ENCODE data around the gene STEAP4.

The STEAP4 gene

DNA sequence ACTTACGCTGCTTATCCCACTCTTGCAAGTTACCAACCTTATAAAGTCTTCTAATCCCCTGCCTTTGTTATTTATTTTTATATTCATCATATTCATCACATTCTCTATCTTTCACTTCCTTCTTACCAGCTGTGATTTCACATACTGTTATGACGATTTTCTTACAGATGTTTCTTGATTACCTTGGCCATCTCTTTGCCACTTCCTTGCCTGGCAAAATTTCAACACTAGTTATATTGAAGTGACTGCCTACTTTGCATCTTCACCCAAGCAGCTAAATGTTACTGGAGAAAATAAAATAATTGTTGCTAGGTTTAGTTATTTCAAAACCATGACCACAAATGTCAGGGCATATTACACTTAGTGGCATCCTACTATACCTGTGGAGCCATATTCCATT lies 8.8 kb upstream of the STEAP4 start:
- no peak for DNase-seq (ENCODE audit: low read depth)
- TF ChIP-seq, protein P1, sequence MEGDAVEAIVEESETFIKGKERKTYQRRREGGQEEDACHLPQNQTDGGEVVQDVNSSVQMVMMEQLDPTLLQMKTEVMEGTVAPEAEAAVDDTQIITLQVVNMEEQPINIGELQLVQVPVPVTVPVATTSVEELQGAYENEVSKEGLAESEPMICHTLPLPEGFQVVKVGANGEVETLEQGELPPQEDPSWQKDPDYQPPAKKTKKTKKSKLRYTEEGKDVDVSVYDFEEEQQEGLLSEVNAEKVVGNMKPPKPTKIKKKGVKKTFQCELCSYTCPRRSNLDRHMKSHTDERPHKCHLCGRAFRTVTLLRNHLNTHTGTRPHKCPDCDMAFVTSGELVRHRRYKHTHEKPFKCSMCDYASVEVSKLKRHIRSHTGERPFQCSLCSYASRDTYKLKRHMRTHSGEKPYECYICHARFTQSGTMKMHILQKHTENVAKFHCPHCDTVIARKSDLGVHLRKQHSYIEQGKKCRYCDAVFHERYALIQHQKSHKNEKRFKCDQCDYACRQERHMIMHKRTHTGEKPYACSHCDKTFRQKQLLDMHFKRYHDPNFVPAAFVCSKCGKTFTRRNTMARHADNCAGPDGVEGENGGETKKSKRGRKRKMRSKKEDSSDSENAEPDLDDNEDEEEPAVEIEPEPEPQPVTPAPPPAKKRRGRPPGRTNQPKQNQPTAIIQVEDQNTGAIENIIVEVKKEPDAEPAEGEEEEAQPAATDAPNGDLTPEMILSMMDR (conservative IDR thresholded peaks at IDR 0.05; ENCODE audit: low read depth, low read length) = no peak
- no peak overlapping the region for H3K4me3 ChIP-seq (ENCODE audit: low read length)

DNA sequence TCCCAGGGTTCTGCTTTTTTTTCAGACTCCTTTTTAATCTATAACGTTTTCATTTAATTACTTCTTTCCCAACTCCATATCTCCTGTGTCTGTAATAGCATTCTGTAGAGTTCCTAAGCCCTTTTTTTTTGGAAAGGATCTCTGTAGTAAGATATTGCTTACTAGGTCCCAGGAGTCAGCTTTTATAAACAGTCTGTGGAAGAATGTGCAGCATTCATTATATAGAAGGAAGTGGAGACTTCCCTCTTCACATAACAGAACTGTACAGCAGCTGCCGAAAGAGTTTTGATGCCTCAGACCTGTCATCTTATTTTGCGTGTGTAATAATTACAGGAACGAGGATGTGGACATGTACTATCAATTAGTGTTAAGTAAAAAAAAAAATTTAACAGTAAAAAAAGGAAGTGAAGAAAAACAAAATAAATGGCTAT lies 7.4 kb upstream of the STEAP4 start:
- no peak overlapping the region for H3K4me3 ChIP-seq (ENCODE audit: low read length)
- no peak for DNase-seq (ENCODE audit: low read depth)
- TF ChIP-seq, protein P1 (conservative IDR thresholded peaks at IDR 0.05; ENCODE audit: low read depth, low read length) = no peak

DNA sequence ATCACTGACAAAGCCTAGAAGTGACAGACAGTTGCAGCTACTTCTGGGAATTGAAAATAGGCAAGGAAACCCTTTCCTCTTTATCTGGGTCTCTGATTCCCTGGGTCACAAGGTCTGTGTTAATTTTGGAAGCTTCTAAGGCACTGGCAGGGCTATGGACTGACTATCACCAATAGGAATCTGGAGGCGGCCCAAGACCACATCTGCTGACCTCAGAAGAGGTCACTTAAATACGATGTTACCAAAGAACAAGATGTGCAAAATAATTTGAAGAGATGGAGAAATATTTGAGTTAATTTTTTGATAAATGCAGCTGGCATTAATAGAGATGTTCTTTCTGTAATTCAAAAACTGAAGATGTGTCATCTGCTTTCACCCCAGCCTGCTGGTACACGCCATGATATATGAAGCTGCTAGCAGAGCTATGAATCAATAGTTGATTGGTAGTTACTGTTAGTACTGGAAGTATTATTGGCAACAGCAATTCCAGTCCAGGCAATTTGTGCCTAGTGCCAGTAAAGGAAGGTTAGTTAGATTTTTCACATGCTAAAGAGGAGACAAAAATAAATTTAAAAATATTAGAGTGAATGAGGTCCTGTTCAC lies 5.5 kb upstream of the STEAP4 start:
- TF ChIP-seq, protein P1 (conservative IDR thresholded peaks at IDR 0.05; ENCODE audit: low read depth, low read length) = no peak
- no peak for DNase-seq (ENCODE audit: low read depth)
- H3K4me3 ChIP-seq (ENCODE audit: low read length) = no peak overlapping the region

DNA sequence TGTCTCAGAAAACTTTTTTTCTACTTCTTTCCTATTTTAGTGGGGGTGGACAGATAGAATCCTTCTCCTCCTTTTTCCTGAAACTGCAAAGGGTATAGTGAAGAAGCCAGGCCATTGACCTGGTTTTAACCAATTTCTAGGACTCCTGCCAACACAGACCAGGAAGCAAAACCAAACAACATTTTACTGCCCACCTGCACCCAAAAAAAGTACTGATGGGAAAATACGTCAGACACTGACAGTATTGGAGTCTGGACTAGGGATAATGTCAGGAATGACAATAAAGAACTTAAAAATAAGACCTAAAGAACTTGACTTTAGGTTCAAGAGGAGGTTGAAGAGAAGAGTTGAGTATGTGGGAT lies 5.0 kb upstream of the STEAP4 start:
- no peak overlapping the region for H3K4me3 ChIP-seq (ENCODE audit: low read length)
- no peak for DNase-seq (ENCODE audit: low read depth)
- TF ChIP-seq, protein P1 (conservative IDR thresholded peaks at IDR 0.05; ENCODE audit: low read depth, low read length) = no peak

DNA sequence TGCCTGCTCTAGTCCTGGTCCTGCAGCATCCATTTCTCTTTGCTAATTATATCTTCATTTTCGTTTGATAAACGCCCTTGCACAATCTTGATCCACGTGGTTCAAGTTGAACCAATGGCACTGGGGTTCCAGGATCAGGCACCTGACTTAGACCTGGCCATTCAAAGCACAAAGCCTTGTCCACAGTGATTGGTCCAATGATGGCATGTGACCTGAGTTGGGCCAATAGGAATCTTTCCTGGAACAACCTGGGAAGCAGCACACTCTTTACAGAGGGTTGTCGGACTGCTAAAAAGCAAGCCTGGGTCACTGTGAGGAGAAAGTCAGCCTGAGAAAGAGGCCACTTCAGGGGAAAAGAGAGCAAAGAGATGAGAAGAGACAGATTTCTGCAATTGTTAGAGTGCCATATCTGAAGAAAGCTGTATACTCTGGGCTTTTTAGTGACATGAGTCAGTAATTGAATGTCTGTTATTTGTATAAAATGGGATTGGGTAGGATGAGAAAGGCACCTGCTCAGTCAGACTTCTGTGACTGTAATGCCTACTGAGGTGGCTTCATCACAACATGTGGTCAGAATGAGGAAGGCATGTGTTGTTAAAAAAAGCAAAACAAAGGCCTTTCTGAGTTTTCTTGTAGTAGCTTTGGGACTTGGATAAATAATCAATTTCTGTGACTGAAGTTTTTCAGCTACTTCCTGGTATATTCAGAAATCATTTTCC lies 4.4 kb upstream of the STEAP4 start:
- H3K4me3 ChIP-seq (ENCODE audit: low read length) = no peak overlapping the region
- TF ChIP-seq, protein P1 (conservative IDR thresholded peaks at IDR 0.05; ENCODE audit: low read depth, low read length) = no peak
- no peak for DNase-seq (ENCODE audit: low read depth)

DNA sequence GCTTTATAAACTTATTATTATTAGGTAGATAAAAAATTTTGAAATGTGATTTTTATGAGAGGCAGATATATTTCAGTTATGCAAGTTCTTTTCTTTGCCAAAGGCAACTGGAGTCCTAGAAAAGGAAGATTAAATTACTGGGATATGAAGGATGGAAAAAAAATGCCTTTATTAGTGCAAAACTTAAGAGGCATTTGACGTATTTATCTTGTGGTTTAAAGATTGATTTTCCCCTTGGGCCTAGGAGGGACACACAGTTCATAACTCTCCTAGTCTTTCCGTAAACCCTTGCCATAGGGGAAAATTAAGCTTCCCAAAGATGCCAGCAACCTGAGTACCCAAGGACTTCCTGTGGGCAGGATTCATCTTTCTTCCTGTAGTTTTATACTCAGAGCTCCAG lies 3.1 kb upstream of the STEAP4 start:
- TF ChIP-seq, protein P1 (conservative IDR thresholded peaks at IDR 0.05; ENCODE audit: low read depth, low read length) = no peak
- no peak for DNase-seq (ENCODE audit: low read depth)

DNA sequence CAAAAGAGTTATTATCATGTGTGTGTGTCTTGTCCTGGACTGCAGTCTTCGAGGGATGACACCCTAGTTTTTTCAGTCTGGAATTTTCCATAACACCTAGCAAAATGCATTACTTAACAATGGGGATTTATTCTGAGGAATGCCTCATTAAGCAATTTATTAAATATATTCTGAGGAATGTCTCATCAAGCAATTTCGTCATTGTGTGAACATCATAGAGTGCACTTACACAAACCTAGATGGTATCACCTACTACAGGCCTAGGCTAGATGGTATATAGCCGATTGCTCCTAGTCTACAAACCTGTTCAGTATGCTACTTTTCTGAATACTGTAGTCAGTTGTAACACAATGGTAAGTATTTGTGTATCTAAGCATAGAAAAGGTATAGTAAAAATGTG lies 1.1 kb upstream of the STEAP4 start:
- DNase-seq (ENCODE audit: low read depth) = no peak
- TF ChIP-seq, protein P1 (conservative IDR thresholded peaks at IDR 0.05; ENCODE audit: low read depth, low read length) = no peak
- H3K4me3 ChIP-seq (ENCODE audit: low read length) = no peak overlapping the region

More for the DNA sequence above, 3.1 kb upstream of the STEAP4 start:
- H3K4me3 ChIP-seq (ENCODE audit: low read length) = no peak overlapping the region
